Glutamatergic neuron (in vitro differentiated cells): ENCODE data around the gene ADGRL3. TPM values are rescaled to one million over a fixed set of nuclear protein-coding genes. Genes with fewer than 3 reads are reported as not detected.

Experiments
- DNase-seq: peaks from one replicate; pipeline ENCODE4 v3.0.0; 2022
- H3K27ac Mint-ChIP-seq: one replicate; pipeline ENCODE4 v1.8.0; 2020; ENCODE audit warnings: mild to moderate bottlenecking, mixed read lengths, inconsistent platforms; ENCODE audit not compliant: unreplicated experiment
- H3K27me3 Mint-ChIP-seq: one replicate; pipeline ENCODE4 v1.8.0; 2020; ENCODE audit warnings: mild to moderate bottlenecking, moderate library complexity, mixed read lengths, inconsistent platforms; ENCODE audit not compliant: unreplicated experiment
- H3K36me3 Mint-ChIP-seq: one replicate; pipeline ENCODE4 v1.8.0; 2020; ENCODE audit warnings: mild to moderate bottlenecking, mixed read lengths, inconsistent platforms; ENCODE audit not compliant: unreplicated experiment
- H3K4me1 Mint-ChIP-seq: one replicate; pipeline ENCODE4 v1.8.0; 2020; ENCODE audit warnings: mild to moderate bottlenecking, low read depth, mixed read lengths, inconsistent platforms; ENCODE audit not compliant: unreplicated experiment
- H3K4me3 Mint-ChIP-seq: one replicate; pipeline ENCODE4 v1.8.0; 2020; ENCODE audit warnings: mild to moderate bottlenecking, mixed read lengths, inconsistent platforms; ENCODE audit not compliant: unreplicated experiment
- H3K9me3 Mint-ChIP-seq: one replicate; pipeline ENCODE4 v1.8.0; 2020; ENCODE audit warnings: mild to moderate bottlenecking, moderate library complexity, mixed read lengths, inconsistent platforms; ENCODE audit not compliant: unreplicated experiment
- CTCF ChIP-seq: fragments of 200-600 bp; sonication (generic); IDR thresholded peaks from one replicate; pipeline ENCODE4 v1.5.0; 2021; ENCODE audit not compliant: partially characterized antibody, unreplicated experiment
- total RNA-seq: library from RNA; stranded (reverse); fragmentation: NEBNext Ultra II Directional; extraction: Animal tissue kit (Norgen Biotek cat#: 25700); gene quantifications from one replicate; pipeline ENCODE4 v1.2.1, GENCODE V29; 2021; ENCODE audit not compliant: unreplicated experiment

Gene ADGRL3
- total RNA-seq, 1 donor from 2014 or later = 193 TPM

- H3K27ac Mint-ChIP-seq = no peak overlapping the region
- peaks cover 4% of the 10 kb centered on the region for H3K36me3 Mint-ChIP-seq
- no peak for DNase-seq
- H3K4me3 Mint-ChIP-seq = no peak overlapping the region
- H3K4me1 Mint-ChIP-seq = peaks cover 7% of the 10 kb centered on the region
- no peak for TF ChIP-seq CTCF
- H3K9me3 Mint-ChIP-seq = peaks cover 1% of the 10 kb centered on the region
- no peaks in the 10 kb centered on the region for H3K27me3 Mint-ChIP-seq
These were observed 585.6 kb downstream of the ADGRL3 start for GRCh38 chr4:61785761-61786160.

GRCh38 chr4:61786211-61786610 is 586.1 kb downstream of the ADGRL3 start:
- TF ChIP-seq CTCF = no peak

GRCh38 chr4:61795998-61796397 is 595.9 kb downstream of the ADGRL3 start:
- DNase-seq = no peak
- no peak for TF ChIP-seq CTCF
- Mint-ChIP-seq H3K27me3 (peaks cover 3% of the 10 kb centered on the region), H3K4me1 (peaks cover 9% of the 10 kb centered on the region), H3K9me3 (peaks cover 14% of the 10 kb centered on the region), H3K36me3 (peaks cover 7% of the 10 kb centered on the region), H3K27ac (peak overlapping the region; percentile 65), H3K4me3 (no peak overlapping the region)

More at GRCh38 chr4:61786211-61786610, 586.1 kb downstream of the ADGRL3 start:
- H3K4me3 Mint-ChIP-seq = no peak overlapping the region
- peaks cover 3% of the 10 kb centered on the region for H3K9me3 Mint-ChIP-seq
- DNase-seq = no peak
- H3K27ac Mint-ChIP-seq = no peak overlapping the region
- H3K27me3 Mint-ChIP-seq = no peaks in the 10 kb centered on the region
- peaks cover 7% of the 10 kb centered on the region for H3K4me1 Mint-ChIP-seq
- H3K36me3 Mint-ChIP-seq = peaks cover 8% of the 10 kb centered on the region

GRCh38 chr4:61799794-61800193 is 599.7 kb downstream of the ADGRL3 start:
- Mint-ChIP-seq H3K27ac (no peak overlapping the region), H3K27me3 (no peaks in the 10 kb centered on the region), H3K4me3 (no peak overlapping the region), H3K36me3 (no peaks in the 10 kb centered on the region), H3K4me1 (peaks cover 17% of the 10 kb centered on the region), H3K9me3 (peaks cover 1% of the 10 kb centered on the region)
- DNase-seq = no peak
- no peak for TF ChIP-seq CTCF

GRCh38 chr4:61805227-61805626 is 605.1 kb downstream of the ADGRL3 start:
- TF ChIP-seq CTCF = no peak
- H3K27ac Mint-ChIP-seq = no peak overlapping the region
- DNase-seq = no peak
- no peaks in the 10 kb centered on the region for H3K36me3 Mint-ChIP-seq
- H3K27me3 Mint-ChIP-seq = no peaks in the 10 kb centered on the region
- no peaks in the 10 kb centered on the region for H3K9me3 Mint-ChIP-seq
- H3K4me3 Mint-ChIP-seq = no peak overlapping the region
- H3K4me1 Mint-ChIP-seq = peaks cover 11% of the 10 kb centered on the region
